Kidney tubule cell (primary cell): ENCODE data around the gene BTRC.
"Not testable (repeated sequence)": the region's sequence is repeated elsewhere in the genome, so short reads cannot be mapped to it uniquely, and the experiment has no call there.

Experiments
- DNase-seq: peaks from one replicate; pipeline ENCODE4 v3.0.0-alpha.2; 2018; ENCODE audit warnings: low spot score

BTRC gene

GRCh38 chr10:101585841-101586240, 231.9 kb downstream of the BTRC start:
- DNase-seq: no peak

GRCh38 chr10:101587725-101588653, 234.0 kb downstream of the BTRC start, which contains the start of the genes DPCD and POLL:
Gene DPCD, plus strand, starts transcription at chr10:101588321. Its CDS starts 16 bp downstream, at chr10:101588337.
Gene POLL, minus strand, starts transcription at chr10:101588257. Its CDS starts 897 bp downstream, at chr10:101587360.
- DNase-seq: peak; percentile 93

- peak; percentile 42 for DNase-seq
Measured at GRCh38 chr10:101588879-101589278, 234.9 kb downstream of the BTRC start.

GRCh38 chr10:101593331-101593730, 239.4 kb downstream of the BTRC start:
- DNase-seq: not testable (repeated sequence)

GRCh38 chr10:101595591-101596433, 241.8 kb downstream of the BTRC start:
- DNase-seq: no peak

GRCh38 chr10:101597091-101597900, 243.3 kb downstream of the BTRC start:
- no peak for DNase-seq

- peak; percentile 13 for DNase-seq
Measured at GRCh38 chr10:101601541-101601940, 247.6 kb downstream of the BTRC start.

GRCh38 chr10:101602761-101603398, 248.9 kb downstream of the BTRC start:
- DNase-seq: peak; percentile 75
